ENCODE measurements around the gene CDK16. TPM values are rescaled to one million over a fixed set of nuclear protein-coding genes. Genes with fewer than 3 reads are reported as not detected.

CDK16 gene
- total RNA-seq, 4 donors from 2014 or later: 23.2 to 80.5 (median 74.3) TPM

- Histone ChIP-seq H3K27ac (no peak overlapping the region), H3K4me1 (peaks cover 3 to 15% of the 10 kb centered on the region in 2 donors), H3K27me3 (no peaks in the 10 kb centered on the region), H3K9me3 (no peaks in the 10 kb centered on the region), H3K4me3 (no peak overlapping the region), H3K36me3 (no peaks in the 10 kb centered on the region)
- intact Hi-C loops (cut with DNase I; ENCODE audit: low total_unique reads): loop anchor here (10.0 kb wide), 1 partner anchor 186 kb away; no protein-coding TSS in a partner anchor
- TF ChIP-seq CTCF (IDR thresholded peaks at IDR 0.05): no peak
- no peak for TF ChIP-seq POLR2A (IDR thresholded peaks at IDR 0.05)
- DNase-seq: no peak
Observed at GRCh38 chrX:47199286-47199685, 19.2 kb upstream of the CDK16 start.

- Histone ChIP-seq H3K9me3 (no peaks in the 10 kb centered on the region), H3K36me3 (no peaks in the 10 kb centered on the region), H3K4me1 (peaks cover 3 to 8% of the 10 kb centered on the region in 2 donors), H3K4me3 (no peak overlapping the region), H3K27me3 (no peaks in the 10 kb centered on the region), H3K27ac (peak overlapping the region in 1 of 2 donors; percentile 28)
- intact Hi-C loops (cut with DNase I; ENCODE audit: low total_unique reads): no loop called here
- TF ChIP-seq POLR2A (IDR thresholded peaks at IDR 0.05): no peak
- no peak for TF ChIP-seq CTCF (IDR thresholded peaks at IDR 0.05)
- peak in 1 of 2 donors; percentile 42 for DNase-seq
Observed at GRCh38 chrX:47200385-47201150, 17.9 kb upstream of the CDK16 start.

GRCh38 chrX:47201345-47201944 is 17.0 kb upstream of the CDK16 start:
- no peak for TF ChIP-seq POLR2A (IDR thresholded peaks at IDR 0.05)
- no peak for TF ChIP-seq CTCF (IDR thresholded peaks at IDR 0.05)
- no peak for DNase-seq
- no peaks in the 10 kb centered on the region for H3K27me3 ChIP-seq
- no peak overlapping the region for H3K4me3 ChIP-seq
- H3K4me1 ChIP-seq: peaks cover 0 to 5% of the 10 kb centered on the region in 2 donors
- H3K27ac ChIP-seq: no peak overlapping the region
- H3K9me3 ChIP-seq: no peaks in the 10 kb centered on the region
- intact Hi-C loops (cut with DNase I; ENCODE audit: low total_unique reads): no loop called here
- no peaks in the 10 kb centered on the region for H3K36me3 ChIP-seq

GRCh38 chrX:47202316-47202715 is 16.2 kb upstream of the CDK16 start:
- Histone ChIP-seq H3K4me1 (no peaks in the 10 kb centered on the region), H3K36me3 (no peaks in the 10 kb centered on the region), H3K27me3 (no peaks in the 10 kb centered on the region), H3K4me3 (no peak overlapping the region), H3K27ac (no peak overlapping the region), H3K9me3 (no peaks in the 10 kb centered on the region)
- intact Hi-C loops (cut with DNase I; ENCODE audit: low total_unique reads): no loop called here
- TF ChIP-seq POLR2A (IDR thresholded peaks at IDR 0.05): no peak
- DNase-seq: no peak

- H3K36me3 ChIP-seq: no peaks in the 10 kb centered on the region
- intact Hi-C loops (cut with DNase I; ENCODE audit: low total_unique reads): no loop called here
Observed at GRCh38 chrX:47202877-47203276, 15.6 kb upstream of the CDK16 start.

More at GRCh38 chrX:47202877-47203276, 15.6 kb upstream of the CDK16 start:
- no peak overlapping the region for H3K4me3 ChIP-seq
- H3K4me1 ChIP-seq: no peaks in the 10 kb centered on the region
- no peak for DNase-seq
- TF ChIP-seq POLR2A (IDR thresholded peaks at IDR 0.05) (no peak), CTCF (IDR thresholded peaks at IDR 0.05) (no peak)
- no peaks in the 10 kb centered on the region for H3K9me3 ChIP-seq
- no peak overlapping the region for H3K27ac ChIP-seq
- no peaks in the 10 kb centered on the region for H3K27me3 ChIP-seq
